Measurements from ENCODE around the gene CYSRT1. TPM values are rescaled to one million over a fixed set of nuclear protein-coding genes. Genes with fewer than 3 reads are reported as not detected.

Gene CYSRT1, protein sequence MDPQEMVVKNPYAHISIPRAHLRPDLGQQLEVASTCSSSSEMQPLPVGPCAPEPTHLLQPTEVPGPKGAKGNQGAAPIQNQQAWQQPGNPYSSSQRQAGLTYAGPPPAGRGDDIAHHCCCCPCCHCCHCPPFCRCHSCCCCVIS
- 1.6 and 3.8 TPM in 2 replicates for total RNA-seq

DNA sequence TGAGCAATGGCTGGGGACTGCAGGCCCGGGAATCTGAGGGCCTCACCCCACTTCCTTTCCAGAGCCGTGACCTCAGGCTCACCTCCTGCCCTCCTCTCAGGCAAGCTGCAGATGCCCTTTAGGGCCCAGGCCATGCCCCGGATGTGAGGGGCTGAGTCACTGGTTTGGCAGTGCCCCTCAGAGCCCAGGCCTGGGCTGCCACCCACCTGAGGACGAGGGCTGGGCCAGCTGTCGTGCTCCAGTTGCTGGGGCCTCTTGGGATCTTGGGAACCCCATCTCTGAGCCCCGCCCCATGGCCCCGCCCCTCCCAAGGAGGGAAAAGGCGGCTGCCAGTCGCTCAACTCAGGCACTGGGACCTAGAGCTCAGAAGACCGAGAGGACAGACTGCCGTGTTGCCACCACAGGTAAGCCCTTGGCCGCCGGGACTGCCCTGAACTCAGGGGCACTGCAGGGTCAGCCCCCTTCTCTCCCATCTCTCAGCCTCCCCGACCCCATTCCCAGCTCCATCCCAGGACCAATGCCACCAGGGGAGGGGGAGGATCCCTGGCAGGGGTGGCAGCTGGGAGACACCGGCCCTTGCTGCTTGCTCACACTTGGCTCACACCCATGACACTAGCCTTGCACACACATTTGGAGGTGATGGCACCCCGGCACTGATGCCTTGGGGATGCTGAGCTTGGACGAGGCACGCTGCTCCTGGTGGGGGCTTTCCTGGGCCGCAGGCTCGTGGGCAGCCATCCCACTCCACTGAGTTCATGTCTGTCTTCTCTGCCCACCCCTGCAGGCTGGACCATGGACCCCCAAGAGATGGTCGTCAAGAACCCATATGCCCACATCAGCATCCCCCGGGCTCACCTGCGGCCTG is at the start of gene CYSRT1:
Gene CYSRT1, plus strand, starts transcription at position 345 of the 865 bp plus-strand sequence. Its CDS starts 448 bp downstream, at position 793.

DNA sequence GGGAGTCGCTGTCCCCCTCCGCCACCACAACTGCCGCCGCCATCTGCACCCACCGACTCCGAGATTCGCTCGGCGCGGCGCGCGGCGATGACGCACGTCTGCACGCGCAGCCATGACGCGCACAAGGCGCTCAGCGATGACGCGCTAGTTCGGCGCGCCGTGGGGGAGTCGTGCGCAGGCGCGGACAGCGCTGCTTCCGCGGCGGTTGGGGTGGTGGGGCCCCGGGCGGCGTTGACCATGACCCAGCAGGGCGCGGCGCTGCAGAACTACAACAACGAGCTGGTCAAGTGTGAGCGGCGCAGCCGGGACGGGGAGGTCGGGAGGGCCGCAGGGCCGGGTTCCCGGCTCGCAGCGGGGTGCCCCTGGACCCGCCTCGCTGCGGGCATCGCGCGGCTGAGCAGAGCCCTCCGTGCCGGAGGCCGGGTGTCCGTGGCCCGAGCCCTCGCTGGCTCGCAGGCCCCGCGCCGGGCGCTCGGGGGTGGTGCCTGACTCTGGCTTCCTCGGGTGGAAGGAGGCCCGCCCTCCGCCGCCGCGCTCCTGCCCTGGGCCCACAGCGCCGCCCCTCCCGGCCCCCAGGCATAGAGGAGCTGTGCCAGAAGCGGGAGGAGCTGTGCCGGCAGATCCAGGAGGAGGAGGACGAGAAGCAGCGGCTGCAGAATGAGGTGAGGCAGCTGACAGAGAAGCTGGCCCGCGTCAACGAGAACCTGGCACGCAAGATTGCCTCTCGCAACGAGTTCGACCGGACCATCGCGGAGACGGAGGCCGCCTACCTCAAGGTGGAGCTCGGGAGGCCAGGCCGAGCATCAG is 36.3 kb upstream of the CYSRT1 start, which contains the start of the genes ANAPC2 and SSNA1:
Gene ANAPC2, minus strand, starts transcription at position 71 of the 807 bp plus-strand sequence. Its CDS starts 28 bp downstream, at position 43.
Gene SSNA1, plus strand, starts transcription at position 187 of the 807 bp plus-strand sequence. Its CDS starts 51 bp downstream, at position 238.

DNA sequence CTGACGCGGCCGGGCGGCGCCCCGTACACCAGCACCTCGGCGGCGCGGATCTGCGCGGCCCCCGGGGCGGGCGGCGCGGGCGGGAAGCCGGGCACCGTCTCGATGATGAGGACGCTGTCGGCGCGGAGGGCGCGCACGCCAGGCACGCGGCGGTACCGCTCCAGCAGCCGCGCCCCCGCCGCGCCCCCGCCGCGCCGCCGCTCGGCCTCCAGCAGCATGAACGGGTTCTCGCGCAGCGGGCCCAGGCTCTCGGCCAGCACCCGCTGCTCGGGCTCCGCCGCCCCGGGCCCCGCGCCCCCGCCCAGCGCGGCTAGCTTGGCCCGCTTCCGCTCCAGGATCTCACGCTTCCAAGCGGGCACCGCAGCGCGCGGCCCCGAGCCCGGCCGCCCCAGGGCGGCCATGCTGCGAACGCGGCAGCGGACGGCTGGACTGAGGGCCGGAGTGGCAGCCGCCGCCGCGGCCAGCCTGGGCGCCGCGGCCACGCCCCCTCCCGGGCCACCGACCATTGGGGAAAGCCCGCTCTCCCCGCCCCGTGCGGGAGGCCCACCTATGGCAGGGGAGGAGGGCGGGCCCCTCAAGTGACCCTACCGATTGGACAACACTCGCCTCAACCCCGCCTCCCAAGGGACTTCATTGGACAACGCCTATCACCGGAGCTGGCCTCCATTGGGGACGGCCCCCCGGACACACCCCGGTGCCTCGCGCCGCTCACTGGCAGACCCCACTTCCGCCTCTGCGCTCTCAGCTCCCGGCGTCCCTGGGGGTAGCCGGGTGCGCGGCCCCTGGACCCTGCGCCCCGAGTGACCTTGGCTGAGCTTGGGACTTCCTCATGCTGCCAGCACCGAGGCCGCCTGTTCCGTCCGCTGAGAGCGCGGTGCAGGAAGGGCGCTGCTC is 24.4 kb upstream of the CYSRT1 start, which contains the start of gene TPRN:
Gene TPRN, minus strand, starts transcription at position 431 of the 894 bp plus-strand sequence. Its CDS starts 30 bp downstream, at position 401.

DNA sequence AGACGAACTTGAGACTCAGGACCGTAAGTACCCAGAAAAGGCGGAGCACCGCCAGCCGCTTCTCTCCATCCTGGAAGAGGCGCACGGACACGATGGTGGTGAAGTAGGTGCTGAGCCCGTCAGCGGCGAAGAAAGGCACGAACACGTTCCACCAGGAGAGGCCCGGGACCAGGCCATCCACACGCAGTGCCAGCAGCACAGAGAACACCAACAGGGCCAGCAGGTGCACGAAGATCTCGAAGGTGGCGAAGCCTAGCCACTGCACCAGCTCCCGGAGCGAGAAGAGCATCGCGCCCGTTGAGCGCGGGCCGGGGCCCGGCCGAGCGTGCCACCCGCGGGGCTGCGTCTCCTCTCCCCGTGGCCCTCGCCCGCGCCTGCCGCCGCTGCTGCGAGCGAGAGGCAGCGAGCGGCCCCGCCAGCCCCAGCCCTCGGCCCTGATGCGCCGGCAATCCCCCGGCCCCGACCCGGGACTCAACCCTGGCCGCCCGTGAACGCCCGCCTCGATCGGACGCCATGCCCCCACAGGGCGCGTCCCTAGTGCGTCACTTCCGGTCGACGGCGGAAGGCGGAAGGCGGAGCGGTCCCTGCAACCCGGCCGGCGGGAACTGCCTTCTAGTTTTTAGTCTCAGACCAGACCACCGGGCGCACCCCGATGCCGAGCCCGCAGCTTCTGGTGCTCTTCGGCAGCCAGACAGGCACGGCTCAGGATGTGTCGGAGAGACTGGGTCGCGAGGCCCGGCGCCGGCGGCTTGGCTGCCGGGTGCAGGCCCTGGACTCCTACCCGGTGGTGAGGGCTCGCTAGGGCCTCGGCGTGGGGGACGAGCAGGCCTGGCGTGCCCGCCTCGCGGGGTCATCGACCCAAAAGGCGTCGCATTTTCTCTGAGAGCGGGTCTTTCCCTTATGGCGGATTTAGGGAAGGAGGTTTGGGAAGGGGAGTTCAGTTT is 19.6 kb upstream of the CYSRT1 start, which contains the start of the genes NDOR1 and TMEM203:
Gene NDOR1, plus strand, starts transcription at position 575 of the 944 bp plus-strand sequence. Its CDS starts 78 bp downstream, at position 653.
Gene TMEM203, minus strand, starts transcription at position 523 of the 944 bp plus-strand sequence. Its CDS starts 234 bp downstream, at position 289.

DNA sequence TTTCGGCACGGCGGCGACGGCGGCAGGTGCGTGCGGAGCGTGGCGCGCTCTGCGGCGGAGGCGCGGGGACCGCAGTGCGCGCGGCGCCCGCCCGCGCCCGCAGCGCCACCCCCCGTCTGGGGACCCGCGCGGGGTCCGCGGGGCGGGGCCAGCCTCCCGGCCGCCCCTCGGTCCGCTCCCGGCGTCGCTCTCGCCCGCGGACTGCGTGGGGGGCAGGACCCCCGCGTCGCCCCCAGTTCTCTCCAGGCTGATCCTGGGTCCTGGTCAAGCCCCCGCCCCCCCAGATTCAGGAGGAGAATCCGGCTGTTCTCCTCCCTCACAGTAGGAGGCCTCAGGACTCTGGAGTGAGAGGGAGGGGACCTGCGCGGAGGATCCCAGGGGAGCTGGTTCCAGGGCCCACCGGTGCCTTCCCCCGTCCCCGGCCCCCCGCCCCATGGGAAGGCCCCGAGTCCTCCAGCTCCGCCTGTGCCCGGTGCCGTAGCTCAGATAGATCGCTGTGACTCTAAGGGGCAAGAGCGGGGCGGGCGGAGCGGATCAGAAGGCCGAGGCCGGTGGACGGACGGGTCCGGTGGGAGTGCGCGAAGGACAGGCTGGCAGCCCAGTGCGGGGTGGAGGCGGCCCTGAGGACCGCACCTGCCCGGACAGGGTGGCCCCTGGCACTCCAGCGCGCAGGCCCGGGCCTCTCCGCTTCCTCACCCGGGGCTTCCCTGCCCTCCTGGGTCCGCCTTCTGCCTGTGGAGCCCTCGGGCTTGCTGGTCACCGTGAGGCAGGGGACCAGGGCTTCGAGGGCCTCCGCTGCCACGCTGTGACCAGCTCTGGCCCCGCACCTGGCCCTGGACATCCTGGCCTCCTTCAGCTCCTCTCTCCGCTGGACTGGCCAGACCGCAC is 2.5 kb upstream of the CYSRT1 start, which contains the start of gene RNF208:
Gene RNF208, minus strand, starts transcription at position 51 of the 888 bp plus-strand sequence. CDS start 1,028 bp downstream, outside the sequence.

DNA sequence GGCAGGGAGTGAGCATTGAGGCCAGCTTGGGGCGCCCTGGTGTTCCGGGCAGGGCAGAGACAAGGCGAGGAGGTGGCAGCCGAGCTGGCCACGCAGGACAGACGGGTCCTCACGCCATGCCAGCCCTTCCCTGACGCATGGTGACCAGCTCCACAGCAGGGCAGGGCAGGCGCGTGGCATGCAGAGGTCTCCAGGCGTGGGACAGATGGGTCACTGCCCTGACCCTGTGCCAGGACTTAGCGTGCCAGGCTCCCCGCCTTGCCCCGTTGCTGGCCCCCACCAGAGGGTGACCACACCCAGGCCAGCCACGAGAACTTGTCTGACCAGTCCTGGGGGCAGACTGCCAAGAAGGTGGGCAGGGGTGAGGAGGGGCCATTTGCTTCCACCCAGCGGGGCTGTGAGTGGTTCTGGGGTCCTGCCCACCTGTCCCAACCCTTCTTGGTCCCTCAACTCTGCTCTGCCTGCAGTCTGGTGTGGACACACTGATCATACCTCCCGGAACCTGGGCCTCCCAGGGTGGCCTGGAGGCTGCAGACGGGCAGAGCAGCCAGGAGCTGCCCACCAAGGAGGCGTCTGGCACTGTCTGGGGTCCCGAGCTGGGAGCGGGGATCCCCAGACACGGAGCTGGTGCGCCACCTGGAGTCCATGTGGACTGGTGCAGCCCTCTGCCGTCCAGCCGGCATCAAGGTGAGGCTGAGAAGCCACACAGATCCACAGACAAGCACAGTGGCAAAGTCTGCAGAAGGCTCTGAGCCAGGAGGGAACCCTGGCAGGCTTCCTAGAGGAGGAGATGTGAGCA is 2.3 kb downstream of the CYSRT1 start, which contains the start of gene RNF224:
Gene RNF224, plus strand, starts transcription at position 449 of the 799 bp plus-strand sequence. CDS start 834 bp downstream, outside the sequence.

DNA sequence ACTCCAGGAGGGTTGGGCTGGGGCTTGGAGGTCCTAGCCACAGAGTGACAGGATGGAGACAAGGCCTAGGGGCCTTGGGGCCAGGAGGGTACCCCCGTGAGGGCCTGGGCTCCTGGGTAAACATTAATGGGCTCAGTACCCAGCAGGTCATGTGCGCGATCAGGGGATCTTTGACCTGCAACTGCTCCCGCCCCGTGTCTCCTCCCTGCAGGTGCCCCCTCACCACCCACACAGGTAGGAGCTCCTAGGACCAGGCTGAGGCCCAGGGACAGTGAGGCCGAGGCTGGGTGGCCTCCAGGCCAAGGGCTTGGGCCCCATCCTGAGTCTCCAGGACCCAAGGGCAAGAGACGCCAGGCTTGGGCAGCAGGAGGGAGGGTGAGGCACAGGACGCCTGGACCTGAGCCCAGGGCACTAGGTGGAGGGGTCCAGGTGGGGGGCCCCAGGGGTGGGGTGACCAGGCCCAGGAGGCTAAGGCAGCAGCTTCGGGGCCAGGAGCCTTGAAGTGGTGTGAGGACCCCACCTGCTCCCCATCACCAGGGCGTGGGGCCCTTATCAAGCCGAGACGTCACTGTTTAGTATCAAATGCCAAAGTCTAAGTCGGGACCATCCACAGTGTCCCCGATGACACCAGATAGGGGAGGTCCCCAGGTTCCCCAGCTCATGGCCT is 5.9 kb downstream of the CYSRT1 start, which contains the start of gene SLC34A3:
Gene SLC34A3, plus strand, starts transcription at position 197 of the 667 bp plus-strand sequence. CDS start 802 bp downstream, outside the sequence.

DNA sequence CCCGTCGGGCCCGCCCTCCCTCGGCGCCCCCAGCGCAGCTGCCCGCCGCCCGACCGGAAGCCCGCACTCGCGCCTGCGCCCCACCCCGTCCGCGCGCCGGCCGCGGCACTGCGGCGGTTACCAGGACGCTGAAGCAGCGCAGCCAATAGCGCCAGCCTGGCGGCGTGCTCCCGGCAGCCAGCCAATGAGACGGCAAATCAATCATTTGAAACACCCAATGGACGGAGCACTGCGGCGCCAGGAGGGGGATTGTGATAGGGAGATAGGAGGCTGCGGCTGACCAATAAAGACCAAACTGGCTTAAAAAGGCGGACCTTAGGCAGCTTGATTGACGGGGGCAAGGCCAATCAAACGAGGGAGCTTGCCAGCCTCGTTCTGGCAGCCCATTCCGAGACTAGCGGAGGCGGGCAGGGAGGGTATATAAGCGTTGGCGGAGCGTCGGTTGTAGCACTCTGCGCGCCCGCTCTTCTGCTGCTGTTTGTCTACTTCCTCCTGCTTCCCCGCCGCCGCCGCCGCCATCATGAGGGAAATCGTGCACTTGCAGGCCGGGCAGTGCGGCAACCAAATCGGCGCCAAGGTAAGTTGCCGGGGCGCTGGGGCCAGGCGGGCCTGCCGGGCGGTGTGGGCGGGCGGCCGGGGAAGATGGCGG is 16.0 kb downstream of the CYSRT1 start, which contains the start of gene TUBB4B:
Gene TUBB4B, plus strand, starts transcription at position 447 of the 649 bp plus-strand sequence. Its CDS starts 74 bp downstream, at position 521.

DNA sequence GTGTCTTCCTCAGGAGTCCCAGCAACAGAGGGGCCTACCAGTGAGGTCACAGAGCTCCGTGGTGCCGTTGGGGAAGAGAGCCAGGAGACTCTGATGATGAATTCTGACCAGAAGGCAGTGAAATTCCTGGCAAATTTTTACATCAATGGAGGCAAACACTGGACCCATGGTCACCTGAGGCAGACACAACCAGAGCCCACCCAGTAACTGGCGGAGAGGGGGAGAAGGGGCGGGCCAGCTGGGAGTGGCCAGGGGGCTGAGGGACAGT is 26.2 kb downstream of the CYSRT1 start, which contains the start of gene STPG3:
Gene STPG3, plus strand, starts transcription at position 93 of the 268 bp plus-strand sequence. Its CDS starts 1 bp downstream, at position 94.

DNA sequence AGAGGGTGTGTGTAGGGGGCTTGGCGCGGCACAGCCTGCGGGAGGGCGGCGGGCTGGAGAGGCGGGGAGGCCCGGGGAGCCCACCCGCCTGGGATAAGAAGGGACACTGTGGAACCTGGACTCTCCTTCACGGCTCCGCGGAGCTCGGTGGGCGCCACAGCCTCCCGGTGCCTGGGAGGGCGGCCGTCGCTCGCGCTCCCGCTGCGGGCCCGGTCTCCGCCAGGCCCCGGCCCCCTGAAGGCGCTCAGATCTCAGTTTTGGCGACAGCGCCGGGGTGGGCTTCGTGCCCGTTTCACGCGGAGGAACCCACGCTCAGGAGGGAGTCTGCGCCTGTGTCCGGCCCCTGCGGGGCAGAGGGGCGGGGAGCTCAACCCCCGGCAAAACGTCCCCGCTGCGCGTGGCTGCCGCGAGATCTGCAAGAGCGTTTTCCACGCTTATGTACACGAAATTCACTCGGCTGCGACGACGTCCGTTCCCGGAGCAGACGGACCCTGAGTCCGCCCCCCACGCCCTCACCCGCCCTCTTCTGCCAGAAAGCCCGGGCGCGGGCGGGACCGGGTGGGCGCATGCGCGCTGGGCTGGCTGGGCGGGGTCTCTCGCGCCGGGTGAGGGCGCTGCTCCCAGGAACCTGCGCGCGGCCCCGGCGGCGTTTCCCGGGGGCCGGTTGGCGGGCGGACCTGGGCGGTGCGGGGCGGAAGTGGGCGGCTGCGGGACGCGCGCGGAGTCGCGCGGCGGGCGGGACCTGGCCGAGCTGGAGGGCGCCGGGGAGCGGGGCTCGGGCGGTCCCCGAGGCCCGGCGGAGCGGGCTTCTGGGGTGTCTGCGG is 29.9 kb downstream of the CYSRT1 start, which contains the start of gene NELFB:
Gene NELFB, plus strand, starts transcription at position 704 of the 824 bp plus-strand sequence.

Other genes starting within 250 kb of the CYSRT1 start
- gene PTGDS, start 247.7 kb upstream of the CYSRT1 start, total RNA-seq, result not detected in 2 replicates
- gene LCNL1, start 242.2 kb upstream of the CYSRT1 start, total RNA-seq, result not detected in 2 replicates
- gene PAXX, start 232.8 kb upstream of the CYSRT1 start, total RNA-seq, result 7.8 and 9.9 TPM in 2 replicates
- gene CLIC3, start 228.6 kb upstream of the CYSRT1 start, total RNA-seq, result 4.4 and 6.7 TPM in 2 replicates
- 4.1 and 48.2 TPM in 2 replicates for gene ABCA2, start 196.9 kb upstream of the CYSRT1 start, total RNA-seq
- gene FUT7, start 193.1 kb upstream of the CYSRT1 start, total RNA-seq, result not detected in 2 replicates
- gene NPDC1, start 179.0 kb upstream of the CYSRT1 start, total RNA-seq, result 3.8 and 16.7 TPM in 2 replicates
- 1.8 and 3.1 TPM in 2 replicates for gene ENTPD2, start 171.1 kb upstream of the CYSRT1 start, total RNA-seq
- 0.85 and 2.1 TPM in 2 replicates for gene SAPCD2, start 154.6 kb upstream of the CYSRT1 start, total RNA-seq
- 4.8 and 6.3 TPM in 2 replicates for gene UAP1L1, start 147.7 kb upstream of the CYSRT1 start, total RNA-seq
- gene MAN1B1, start 138.2 kb upstream of the CYSRT1 start, total RNA-seq, result 62.5 and 67.1 TPM in 2 replicates
- 62.2 and 81.7 TPM in 2 replicates for gene DPP7, start 110.4 kb upstream of the CYSRT1 start, total RNA-seq
- 0.57 and 1.0 TPM in 2 replicates for gene GRIN1, start 86.0 kb upstream of the CYSRT1 start, total RNA-seq
- gene LRRC26, start 55.1 kb upstream of the CYSRT1 start, total RNA-seq, result 2.1 TPM in 1 of 2 replicates, not detected in the other
- gene TMEM210, start 53.1 kb upstream of the CYSRT1 start, total RNA-seq, result not detected in 2 replicates
- gene ANAPC2, start 36.6 kb upstream of the CYSRT1 start, total RNA-seq, result 17.4 and 24.1 TPM in 2 replicates
- gene SSNA1, start 36.5 kb upstream of the CYSRT1 start, total RNA-seq, result 46.5 and 57.4 TPM in 2 replicates
- 3.6 and 4.8 TPM in 2 replicates for gene TPRN, start 24.4 kb upstream of the CYSRT1 start, total RNA-seq
- 33.0 and 38.3 TPM in 2 replicates for gene TMEM203, start 19.5 kb upstream of the CYSRT1 start, total RNA-seq
- 5.8 and 7.3 TPM in 2 replicates for gene NDOR1, start 19.5 kb upstream of the CYSRT1 start, total RNA-seq
- gene RNF208, start 2.9 kb upstream of the CYSRT1 start, total RNA-seq, result 0.34 and 0.78 TPM in 2 replicates
- gene RNF224, start 2.3 kb downstream of the CYSRT1 start, total RNA-seq, result under 0.01 and 0.28 TPM in 2 replicates
- gene SLC34A3, start 5.7 kb downstream of the CYSRT1 start, total RNA-seq, result under 0.01 TPM in 1 of 2 replicates, not detected in the other
- 97.1 and 124 TPM in 2 replicates for gene TUBB4B, start 16.1 kb downstream of the CYSRT1 start, total RNA-seq
- not detected in 2 replicates for gene STPG3, start 26.1 kb downstream of the CYSRT1 start, total RNA-seq
- gene NELFB, start 30.2 kb downstream of the CYSRT1 start, total RNA-seq, result 54.0 and 66.1 TPM in 2 replicates
- 14.7 and 34.9 TPM in 2 replicates for gene TOR4A, start 52.6 kb downstream of the CYSRT1 start, total RNA-seq
- gene NRARP, start 77.1 kb downstream of the CYSRT1 start, total RNA-seq, result 6.2 and 23.3 TPM in 2 replicates
- gene EXD3, start 198.0 kb downstream of the CYSRT1 start, total RNA-seq, result 6.5 and 10.6 TPM in 2 replicates
- 0.68 and 3.3 TPM in 2 replicates for gene NOXA1, start 198.2 kb downstream of the CYSRT1 start, total RNA-seq
- 0.36 TPM in 1 of 2 replicates, not detected in the other for gene ENTPD8, start 216.2 kb downstream of the CYSRT1 start, total RNA-seq
- gene NSMF, start 234.2 kb downstream of the CYSRT1 start, total RNA-seq, result 18.8 and 30.0 TPM in 2 replicates